DOHH2 (cell line): ENCODE results near the gene DAZAP1.

Source experiments
- CTCF ChIP-seq: fragments of 200-600 bp; sonication (generic); IDR thresholded peaks from one replicate; pipeline ENCODE4 v1.5.1; 2014; ENCODE audit warnings: antibody characterized with exemption, mild to moderate bottlenecking, low read depth, low read length; ENCODE audit not compliant: poor library complexity, severe bottlenecking
- EZH2phosphoT487 ChIP-seq: fragments of 200-600 bp; sonication (generic); IDR thresholded peaks from 2 replicates; pipeline ENCODE4 v1.6.1; 2017; ENCODE audit warnings: borderline replicate concordance, mild to moderate bottlenecking, antibody characterized with exemption, low read length, moderate library complexity, mixed read lengths

GRCh38 chr19:1428738-1429391, 21.5 kb downstream of the DAZAP1 start:
- TF ChIP-seq CTCF (no peak), EZH2phosphoT487 (no peak)
